HepG2 (cell line): ENCODE results near the gene DSTN. TPM values are rescaled to one million over a fixed set of nuclear protein-coding genes. Genes with fewer than 3 reads are reported as not detected.

Source experiments
- ARHGAP35 ChIP-seq: sonication (generic); formaldehyde crosslinking; IDR thresholded peaks from 2 replicates; pipeline ENCODE4 v1.9.0; 2022; ENCODE audit warnings: mild to moderate bottlenecking, inconsistent platforms, moderate library complexity, missing genetic modification reagents, borderline replicate concordance
- BCL3 ChIP-seq: sonication (generic); formaldehyde crosslinking; IDR thresholded peaks from 2 replicates; pipeline ENCODE4 v1.5.1; 2020; ENCODE audit warnings: mild to moderate bottlenecking, missing genetic modification reagents, moderate library complexity
- DNMT3B ChIP-seq: conservative IDR thresholded peaks from 2 replicates; pipeline ENCODE4 v1.6.1; 2016; ENCODE audit warnings: missing biosample characterization, control low read depth
- EP300 ChIP-seq, 3 experiments: sonication (generic) in 1 of 3; formaldehyde crosslinking in 1 of 3; IDR thresholded peaks; 2 replicates each; pipeline versions ENCODE4 v1.5.1 to v1.6.1; 2011 to 2020; ENCODE audit warnings: low read depth in 2 of 3, low read length in 2 of 3, borderline replicate concordance in 1 of 3, improper control_type of control experiment in 1 of 3, mild to moderate bottlenecking in 1 of 3, missing genetic modification reagents in 1 of 3, moderate library complexity in 1 of 3
- FOXO1 ChIP-seq: sonication (generic); formaldehyde crosslinking; IDR thresholded peaks from 2 replicates; pipeline ENCODE4 v1.4.0; 2020; ENCODE audit warnings: missing genetic modification reagents
- HMG20A ChIP-seq: IDR thresholded peaks from 2 replicates; pipeline ENCODE4 v1.6.1; 2016; ENCODE audit warnings: borderline replicate concordance
- MAF1 ChIP-seq: sonication (generic); formaldehyde crosslinking; IDR thresholded peaks from 2 replicates; pipeline ENCODE4 v1.5.0; 2020; ENCODE audit warnings: missing genetic modification reagents, borderline replicate concordance
- MEIS2 ChIP-seq: sonication (generic); formaldehyde crosslinking; IDR thresholded peaks from 2 replicates; pipeline ENCODE4 v1.9.0; 2021; ENCODE audit warnings: mild to moderate bottlenecking, missing genetic modification reagents
- POGZ ChIP-seq: sonication (generic); formaldehyde crosslinking; IDR thresholded peaks from 2 replicates; pipeline ENCODE4 v1.4.0; 2020; ENCODE audit warnings: mild to moderate bottlenecking, missing genetic modification reagents
- SMAD1 ChIP-seq: sonication (generic); formaldehyde crosslinking; IDR thresholded peaks from 2 replicates; pipeline ENCODE4 v1.4.0; 2020; ENCODE audit warnings: missing genetic modification reagents, low read depth, mild to moderate bottlenecking, borderline replicate concordance
- TBX3 ChIP-seq: fragments of 450-650 bp; IDR thresholded peaks from 2 replicates; pipeline ENCODE4 v1.6.1; 2017; ENCODE audit warnings: antibody characterized with exemption, mild to moderate bottlenecking, inconsistent platforms, borderline replicate concordance
- WIZ ChIP-seq: sonication (generic); formaldehyde crosslinking; IDR thresholded peaks from 2 replicates; pipeline ENCODE4 v1.5.1; 2020; ENCODE audit warnings: mild to moderate bottlenecking, missing genetic modification reagents
- ZBTB49 ChIP-seq: sonication (generic); formaldehyde crosslinking; IDR thresholded peaks from 2 replicates; pipeline ENCODE4 v1.4.0; 2020; ENCODE audit warnings: missing genetic modification reagents, borderline replicate concordance
- ZKSCAN5 ChIP-seq: sonication (generic); formaldehyde crosslinking; IDR thresholded peaks from 2 replicates; pipeline ENCODE4 v1.5.1; 2020; ENCODE audit warnings: mild to moderate bottlenecking, missing genetic modification reagents
- ZNF224 ChIP-seq: sonication (generic); formaldehyde crosslinking; IDR thresholded peaks from 2 replicates; pipeline ENCODE4 v1.5.0; 2020; ENCODE audit warnings: mild to moderate bottlenecking, missing genetic modification reagents
- ZNF562 ChIP-seq: sonication (generic); formaldehyde crosslinking; IDR thresholded peaks from 2 replicates; pipeline ENCODE4 v1.8.0; 2022; ENCODE audit warnings: missing genetic modification reagents, borderline replicate concordance
- ZNF781 ChIP-seq: sonication (generic); formaldehyde crosslinking; IDR thresholded peaks from 2 replicates; pipeline ENCODE4 v1.5.1; 2020; ENCODE audit warnings: borderline replicate concordance, mild to moderate bottlenecking, missing genetic modification reagents; ENCODE audit errors: not compliant biosample characterization
- ZSCAN30 ChIP-seq: sonication (generic); formaldehyde crosslinking; IDR thresholded peaks from 2 replicates; pipeline ENCODE4 v1.5.0; 2020; ENCODE audit warnings: mild to moderate bottlenecking, missing genetic modification reagents
- polyA plus RNA-seq, 8 experiments: library from polyadenylated mRNA; depleted of rRNA in 3 of 8; stranded (reverse) in 7 of 8; unstranded in 1 of 8; fragments of >200 nt; fragmentation: Illumina TruSeq in 4 of 8; extraction: Trizol in 4 of 8; gene quantifications; 2 replicates each; pipeline versions ENCODE4 v1.2.1 to v1.2.3, GENCODE V29; 2011 to 2016; ENCODE audit warnings: low read depth in 4 of 8, missing spikeins in 1 of 8, mixed read lengths in 1 of 8; ENCODE audit not compliant: insufficient read depth in 1 of 8
- total RNA-seq, 5 experiments: library from RNA; depleted of rRNA; stranded (reverse); fragments of >200 nt; fragmentation: Illumina TruSeq; extraction: Trizol; gene quantifications; 2 replicates each; pipeline ENCODE4 v1.2.3, GENCODE V29; 2016; ENCODE audit warnings: low read depth in 1 of 5
- TF ChIP-seq, protein P1 (sequence below): sonication (generic); formaldehyde crosslinking; IDR thresholded peaks from 2 replicates; pipeline ENCODE4 v1.8.0; 2023; ENCODE audit warnings: mild to moderate bottlenecking, missing genetic modification reagents

Gene DSTN
- total and polyA plus RNA-seq, 2 of the 13 experiments (the other 11 are each of a cell fraction or from before 2014, with no cell fraction given): 27.6 to 106 TPM

- TF ChIP-seq ZKSCAN5 (CRISPR knock-in tag) (no peak), DNMT3B (CRISPR knock-in tag) (no peak), ZSCAN30 (peak; percentile 59; the same call in 1 of the 2 replicates), BCL3 (CRISPR knock-in tag) (0 out of 2 replicates have a peak, but pooled peaks have one; percentile 40), ZNF224 (CRISPR knock-in tag) (no peak), TBX3 (no peak), ZBTB49 (CRISPR knock-in tag) (0 out of 2 replicates have a peak, but pooled peaks have one; percentile 38), ZNF781 (CRISPR knock-in tag) (peak; percentile 46), ARHGAP35 (no peak), MEIS2 (CRISPR knock-in tag) (peak; percentile 79; the same call in 1 of the 2 replicates), WIZ (0 out of 2 replicates have a peak, but pooled peaks have one; percentile 28), MAF1 (CRISPR knock-in tag) (no peak), SMAD1 (no peak; the same call in 1 of the 2 replicates), EP300 (IDR thresholded peaks at IDR 0.05; ENCODE audit: low read depth in 2 of 2, low read length in 2 of 2) (peak in 1 of 2 experiments; percentile 71; a peak in 1 of 4 replicates), EP300 (CRISPR knock-in tag; IDR thresholded peaks at IDR 0.05; ENCODE audit: borderline replicate concordance) (no peak), FOXO1 (peak; percentile 79; the same call in 1 of the 2 replicates), HMG20A (CRISPR knock-in tag) (peak; percentile 81), POGZ (CRISPR knock-in tag) (peak; percentile 51), ZNF562 (no peak)
- TF ChIP-seq, protein P1, sequence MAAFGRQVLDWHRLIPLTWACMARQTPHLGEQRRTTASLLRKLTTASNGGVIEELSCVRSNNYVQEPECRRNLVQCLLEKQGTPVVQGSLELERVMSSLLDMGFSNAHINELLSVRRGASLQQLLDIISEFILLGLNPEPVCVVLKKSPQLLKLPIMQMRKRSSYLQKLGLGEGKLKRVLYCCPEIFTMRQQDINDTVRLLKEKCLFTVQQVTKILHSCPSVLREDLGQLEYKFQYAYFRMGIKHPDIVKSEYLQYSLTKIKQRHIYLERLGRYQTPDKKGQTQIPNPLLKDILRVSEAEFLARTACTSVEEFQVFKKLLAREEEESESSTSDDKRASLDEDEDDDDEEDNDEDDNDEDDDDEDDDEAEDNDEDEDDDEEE (CRISPR knock-in tag): no peak
These were observed 35.3 kb downstream of the DSTN start (continued) for GRCh38 chr20:17605131-17605660.
